ENCODE results near the gene PPCS. TPM values are rescaled to one million over a fixed set of nuclear protein-coding genes. Genes with fewer than 3 reads are reported as not detected.

The PPCS gene
- 10 to 100 TPM; 64.6 to 72.1 (median 67.7) TPM for polyA plus RNA-seq (ENCODE audit: insufficient read depth in 1 of 5, insufficient read length in 5 of 5, low replicate concordance in 1 of 5)
- long read RNA-seq, donor 1, transcript PPCS-203 (3 exons, 1,431 nt): minor isoform, 18 of 45 reads
- long read RNA-seq, donor 1, transcript PPCS-201 (3 exons, 984 nt): major isoform, 22 of 45 reads
- long read RNA-seq, donor 1, partial matches to known transcripts: 0 of 45 reads
- long read RNA-seq, donor 1, other reads (novel, unspliced or antisense): 0 of 45 reads
- long read RNA-seq, donor 2, transcript PPCS-201 (3 exons, 984 nt): minor isoform, 10 of 29 reads
- long read RNA-seq, donor 2, transcript PPCS-203 (3 exons, 1,431 nt): major isoform, 18 of 29 reads
- long read RNA-seq, donor 2, partial matches to known transcripts: 0 of 29 reads
- long read RNA-seq, donor 2, other reads (novel, unspliced or antisense): 0 of 29 reads
- long read RNA-seq, donor 3, transcript PPCS-201 (3 exons, 984 nt): minor isoform, 17 of 39 reads
- long read RNA-seq, donor 3, transcript PPCS-203 (3 exons, 1,431 nt): major isoform, 19 of 39 reads
- long read RNA-seq, donor 3, partial matches to known transcripts: 0 of 39 reads
- long read RNA-seq, donor 3, other reads (novel, unspliced or antisense): 0 of 39 reads
- long read RNA-seq, donor 4, transcript PPCS-201 (3 exons, 984 nt): major isoform, 7 of 13 reads
- long read RNA-seq, donor 4, transcript PPCS-203 (3 exons, 1,431 nt): minor isoform, 6 of 13 reads
- long read RNA-seq, donor 4, partial matches to known transcripts: 0 of 13 reads
- long read RNA-seq, donor 4, other reads (novel, unspliced or antisense): 0 of 13 reads
- long read RNA-seq, donor 5, transcript PPCS-203 (3 exons, 1,431 nt): minor isoform, 15 of 47 reads
- long read RNA-seq, donor 5, transcript PPCS-201 (3 exons, 984 nt): major isoform, 27 of 47 reads
- long read RNA-seq, donor 5, partial matches to known transcripts: 0 of 47 reads
- long read RNA-seq, donor 5, other reads (novel, unspliced or antisense): 0 of 47 reads
- long read RNA-seq, donor 6, transcript PPCS-203 (3 exons, 1,431 nt): minor isoform, 13 of 51 reads
- long read RNA-seq, donor 6, transcript PPCS-201 (3 exons, 984 nt): major isoform, 32 of 51 reads
- long read RNA-seq, donor 6, partial matches to known transcripts: 0 of 51 reads
- long read RNA-seq, donor 6, other reads (novel, unspliced or antisense): 0 of 51 reads
- long read RNA-seq, donor 7, transcript PPCS-203 (3 exons, 1,431 nt): major isoform, 14 of 31 reads
- long read RNA-seq, donor 7, transcript PPCS-201 (3 exons, 984 nt): minor isoform, 7 of 31 reads
- long read RNA-seq, donor 7, partial matches to known transcripts: 6 of 31 reads
- long read RNA-seq, donor 7, other reads (novel, unspliced or antisense): 0 of 31 reads
- long read RNA-seq, donor 8, transcript PPCS-203 (3 exons, 1,431 nt): minor isoform, 6 of 13 reads
- long read RNA-seq, donor 8, transcript PPCS-201 (3 exons, 984 nt): major isoform, 7 of 13 reads
- long read RNA-seq, donor 8, partial matches to known transcripts: 0 of 13 reads
- long read RNA-seq, donor 8, other reads (novel, unspliced or antisense): 0 of 13 reads

- DNase-seq: peak; percentile 86
Measured at GRCh38 chr1:42456010-42456753, at the start of gene PPCS, which contains the start of gene ZMYND12. Gene PPCS, plus strand, starts transcription at chr1:42456543. Its CDS starts 23 bp downstream, at chr1:42456566. Gene ZMYND12, minus strand, starts transcription at chr1:42456022. Its CDS starts 25 bp downstream, at chr1:42455997.

GRCh38 chr1:42414551-42415496 lies 41.5 kb upstream of the PPCS start:
- no peak for DNase-seq

- DNase-seq: peak; percentile 14 to 41
Measured at GRCh38 chr1:42417166-42417565, 39.2 kb upstream of the PPCS start.

DNA sequence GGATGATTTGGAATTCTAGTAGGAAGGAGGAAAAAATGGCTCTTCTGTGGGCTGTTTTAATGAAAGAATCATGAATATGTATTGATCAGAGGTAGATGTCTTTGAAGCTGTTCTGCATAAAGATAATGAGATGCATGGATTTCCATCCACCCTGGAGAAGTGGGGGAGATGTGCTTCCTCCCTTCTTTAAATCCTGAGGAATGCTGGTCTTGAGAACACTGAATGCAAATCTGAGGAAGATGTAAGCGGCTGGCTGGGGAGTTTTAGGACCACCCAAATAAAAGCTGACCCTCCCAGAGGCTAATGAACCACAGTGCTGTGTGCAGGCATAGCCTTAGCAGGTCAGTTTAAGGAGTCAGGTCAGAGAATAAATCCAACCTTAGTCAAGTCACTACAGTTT lies 37.8 kb upstream of the PPCS start:
- no peak for DNase-seq

DNA sequence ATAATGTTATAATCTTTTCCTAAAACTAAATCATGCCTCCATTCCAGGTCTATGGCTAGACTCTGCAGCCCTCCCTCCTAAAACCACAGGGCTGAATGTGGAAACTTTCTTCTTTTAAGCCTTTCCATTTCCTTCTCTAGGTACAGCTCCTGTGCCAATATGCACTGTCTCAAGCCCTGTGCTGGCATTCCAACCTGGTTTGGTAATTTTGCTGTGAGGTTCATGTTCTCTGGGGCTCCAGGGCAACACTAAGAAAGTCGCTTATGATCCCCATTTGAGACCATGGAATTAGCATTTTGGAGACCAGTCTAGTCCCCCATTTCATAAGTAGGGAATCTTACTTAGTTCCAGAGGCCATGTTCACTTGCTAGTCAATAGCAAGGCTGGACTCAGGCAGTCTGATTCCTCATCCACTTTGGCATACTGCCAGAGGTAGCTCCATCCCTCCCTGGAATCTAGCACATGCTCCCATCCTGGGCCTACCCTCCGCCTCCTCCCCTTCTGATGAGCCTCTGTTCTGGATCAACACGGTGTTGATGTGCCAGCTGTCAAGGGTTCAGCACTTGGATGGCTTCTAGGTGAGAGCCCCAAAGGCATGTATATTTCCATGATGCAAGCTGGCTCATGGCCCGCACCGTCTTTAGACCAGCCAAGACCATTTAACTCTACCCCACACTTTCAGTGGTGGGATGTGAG lies 37.1 kb upstream of the PPCS start:
- DNase-seq: peak; percentile 53 to 58

GRCh38 chr1:42420121-42420520 lies 36.2 kb upstream of the PPCS start:
- DNase-seq: no peak

GRCh38 chr1:42420911-42421585 lies 35.3 kb upstream of the PPCS start:
- DNase-seq: peak; percentile 84 to 85

DNA sequence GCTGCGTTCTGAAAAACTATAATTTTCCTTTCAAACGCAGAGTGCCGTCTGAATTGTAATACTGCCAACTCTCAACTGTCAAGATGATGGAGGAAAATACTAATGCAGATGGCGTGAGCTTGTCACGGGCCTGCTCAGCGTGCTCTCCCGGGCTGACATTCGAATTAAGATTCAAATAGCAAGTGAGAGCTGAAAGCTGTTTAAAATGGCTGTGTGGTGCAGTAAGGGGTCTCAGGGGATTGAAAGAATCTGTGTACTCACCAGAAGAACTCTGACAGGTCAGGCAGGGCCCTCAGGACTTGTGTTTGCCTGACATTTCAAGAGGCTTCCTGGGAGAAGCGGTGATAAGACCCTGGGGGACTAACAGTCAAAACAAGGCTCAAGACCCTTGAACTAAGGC lies 33.6 kb upstream of the PPCS start:
- DNase-seq: no peak

DNA sequence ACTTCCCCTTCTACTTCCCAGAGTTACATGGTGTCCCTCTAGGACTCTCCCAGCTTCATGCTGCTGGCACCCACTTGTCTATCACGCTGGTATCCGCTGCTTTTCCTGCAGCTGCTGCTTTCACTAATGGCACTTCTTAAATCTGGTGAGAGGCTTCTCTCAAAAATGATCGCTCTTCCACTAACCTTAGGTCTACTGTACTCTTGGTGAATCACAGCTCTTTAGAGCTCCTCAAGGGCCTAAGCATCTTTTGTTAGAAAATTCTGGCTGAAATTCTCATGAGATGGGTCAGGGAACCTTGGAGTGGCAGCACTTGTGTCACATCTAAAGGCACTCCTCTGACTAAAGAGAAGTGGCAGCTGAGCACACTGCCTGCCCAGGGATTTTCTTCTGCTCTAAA lies 32.7 kb upstream of the PPCS start:
- DNase-seq: no peak

GRCh38 chr1:42424201-42424600 lies 32.1 kb upstream of the PPCS start:
- DNase-seq: no peak

- no peak for DNase-seq
Measured at GRCh38 chr1:42427240-42427639, 29.1 kb upstream of the PPCS start.

GRCh38 chr1:42429603-42430002 lies 26.7 kb upstream of the PPCS start:
- no peak for DNase-seq

- no peak for DNase-seq
Measured at GRCh38 chr1:42430286-42431135, 25.8 kb upstream of the PPCS start.

GRCh38 chr1:42431514-42431913 lies 24.8 kb upstream of the PPCS start:
- DNase-seq: no peak

DNA sequence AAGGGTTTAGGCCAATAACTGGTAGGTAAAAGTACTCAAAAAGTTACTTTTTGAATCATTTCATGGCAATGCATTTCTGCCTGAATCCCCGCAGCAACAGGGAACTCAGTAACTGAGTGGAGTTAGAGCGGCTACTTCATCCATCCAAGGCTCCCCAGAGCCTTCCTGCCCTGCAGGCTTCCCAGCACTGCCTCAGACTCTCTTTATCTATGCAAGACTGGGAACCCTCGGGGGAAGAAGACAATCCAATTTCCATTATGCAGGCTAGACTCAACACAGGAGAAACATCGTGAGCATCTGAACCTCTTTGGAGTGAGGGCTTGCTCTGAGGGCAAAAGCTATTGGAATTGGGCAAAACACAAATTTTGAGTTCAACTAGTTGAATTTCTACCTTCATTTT lies 23.6 kb upstream of the PPCS start:
- DNase-seq: no peak

GRCh38 chr1:42433369-42433768 lies 23.0 kb upstream of the PPCS start:
- no peak for DNase-seq

DNA sequence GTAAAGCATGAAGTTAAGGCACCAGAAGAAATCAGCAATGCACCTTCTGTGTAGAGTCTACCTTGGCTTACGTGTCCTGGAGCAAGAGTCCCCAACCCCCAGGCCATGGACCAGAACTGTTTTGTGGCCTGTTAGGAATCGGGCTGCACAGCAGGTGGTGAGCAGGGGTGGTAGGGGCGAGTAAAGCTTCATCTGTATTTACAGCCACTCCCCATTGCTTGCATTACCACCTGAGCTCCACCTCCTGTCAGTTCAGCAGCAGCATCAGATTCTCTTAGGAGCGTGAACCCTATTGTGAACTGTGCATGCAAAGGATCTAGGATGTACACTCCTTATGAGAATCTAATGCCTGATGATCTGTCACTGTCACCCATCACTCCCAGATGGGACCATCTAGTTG lies 22.0 kb upstream of the PPCS start:
- DNase-seq: no peak
